ENCODE measurements around the gene TRIM54. TPM values are rescaled to one million over a fixed set of nuclear protein-coding genes. Genes with fewer than 3 reads are reported as not detected.

TRIM54 gene
- total RNA-seq, 1 experiment from 2014 or later: 3.3 TPM

- Mint-ChIP-seq H3K27me3 (ENCODE audit: low read depth) (no peaks in the 10 kb centered on the region), H3K9me3 (no peaks in the 10 kb centered on the region), H3K36me3 (peaks cover 96% of the 10 kb centered on the region), H3K4me1 (no peaks in the 10 kb centered on the region), H3K27ac (no peak overlapping the region), H3K4me3 (no peak overlapping the region)
- TF ChIP-seq E2F1 (CRISPR knock-in tag; IDR thresholded peaks at IDR 0.05): no peak
- no peak for TF ChIP-seq MYBL2 (CRISPR knock-in tag; IDR thresholded peaks at IDR 0.05)
- ATAC-seq (no peak), DNase-seq (ENCODE audit: low spot score) (no peak)
- CTCF ChIA-PET: interaction anchor here (0.9 to 1.5 kb wide), 2 partner anchors 43 to 55 kb away, joined by 3 to 5 read pairs; no protein-coding TSS in a partner anchor
- POLR2A ChIA-PET: interaction anchor here (0.6 to 0.9 kb wide), 2 partner anchors 9 to 166 kb away, joined by 3 read pairs; no protein-coding TSS in a partner anchor
Observed at GRCh38 chr2:27236626-27237025, 45.6 kb upstream of the TRIM54 start.

DNA sequence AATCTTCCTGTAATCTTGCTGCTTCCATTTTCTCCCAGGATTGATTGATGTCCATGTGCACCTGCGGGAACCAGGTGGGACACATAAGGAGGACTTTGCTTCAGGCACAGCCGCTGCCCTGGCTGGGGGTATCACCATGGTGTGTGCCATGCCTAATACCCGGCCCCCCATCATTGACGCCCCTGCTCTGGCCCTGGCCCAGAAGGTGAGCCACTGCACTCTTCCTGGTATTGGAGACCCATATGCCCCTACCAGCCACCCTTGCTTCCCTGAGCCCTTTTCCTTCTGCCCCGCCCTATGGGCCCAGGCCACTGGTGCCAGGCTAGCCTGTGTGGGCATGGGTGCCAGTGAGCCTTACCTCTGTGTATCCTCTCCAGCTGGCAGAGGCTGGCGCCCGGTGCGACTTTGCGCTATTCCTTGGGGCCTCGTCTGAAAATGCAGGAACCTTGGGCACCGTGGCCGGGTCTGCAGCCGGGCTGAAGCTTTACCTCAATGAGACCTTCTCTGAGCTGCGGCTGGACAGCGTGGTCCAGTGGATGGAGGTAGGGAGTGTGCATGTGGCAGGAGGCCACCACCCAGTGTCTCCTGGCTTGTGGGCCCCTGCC, 44.8 kb upstream of the TRIM54 start:
- H3K27me3 Mint-ChIP-seq (ENCODE audit: low read depth): no peaks in the 10 kb centered on the region
- H3K36me3 Mint-ChIP-seq: peaks cover 96% of the 10 kb centered on the region
- H3K27ac Mint-ChIP-seq: no peak overlapping the region
- ATAC-seq (no peak), DNase-seq (ENCODE audit: low spot score) (no peak)
- no peaks in the 10 kb centered on the region for H3K4me1 Mint-ChIP-seq
- TF ChIP-seq PRRX2 (CRISPR knock-in tag; IDR thresholded peaks at IDR 0.05): no peak
- TF ChIP-seq ZNF317 (CRISPR knock-in tag; IDR thresholded peaks at IDR 0.05; ENCODE audit: borderline replicate concordance, low read depth): no peak
- TF ChIP-seq, protein P1, sequence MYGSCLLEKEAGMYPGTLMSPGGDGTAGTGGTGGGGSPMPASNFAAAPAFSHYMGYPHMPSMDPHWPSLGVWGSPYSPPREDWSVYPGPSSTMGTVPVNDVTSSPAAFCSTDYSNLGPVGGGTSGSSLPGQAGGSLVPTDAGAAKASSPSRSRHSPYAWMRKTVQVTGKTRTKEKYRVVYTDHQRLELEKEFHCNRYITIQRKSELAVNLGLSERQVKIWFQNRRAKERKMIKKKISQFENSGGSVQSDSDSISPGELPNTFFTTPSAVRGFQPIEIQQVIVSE (CRISPR knock-in tag; IDR thresholded peaks at IDR 0.05; ENCODE audit: borderline replicate concordance): no peak
- no peak for TF ChIP-seq ARID4B (CRISPR knock-in tag; IDR thresholded peaks at IDR 0.05; ENCODE audit: borderline replicate concordance)
- TF ChIP-seq HMGXB4 (CRISPR knock-in tag; IDR thresholded peaks at IDR 0.05): no peak
- CTCF ChIA-PET: interaction anchor here (0.7 kb wide), 1 partner anchor 54 kb away, joined by 3 read pairs; no protein-coding TSS in a partner anchor
- H3K4me3 Mint-ChIP-seq: no peak overlapping the region
- POLR2A ChIA-PET: no interaction called here
- H3K9me3 Mint-ChIP-seq: no peaks in the 10 kb centered on the region

DNA sequence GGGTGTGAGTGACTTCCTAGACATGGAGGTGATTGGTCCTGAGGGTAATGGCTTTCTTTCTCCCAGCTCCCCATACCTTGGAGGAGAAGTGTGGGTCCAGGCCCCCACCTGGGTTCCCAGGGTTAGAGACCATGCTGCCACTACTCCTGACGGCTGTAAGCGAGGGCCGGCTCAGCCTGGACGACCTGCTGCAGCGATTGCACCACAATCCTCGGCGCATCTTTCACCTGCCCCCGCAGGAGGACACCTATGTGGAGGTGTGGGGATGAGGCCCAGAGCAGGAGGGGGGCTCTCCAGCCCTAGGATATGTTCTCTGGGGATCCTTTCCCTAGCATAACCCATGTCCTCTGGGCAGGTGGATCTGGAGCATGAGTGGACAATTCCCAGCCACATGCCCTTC, 43.3 kb upstream of the TRIM54 start:
- ChIA-PET POLR2A (no interaction called here), CTCF (no interaction called here)
- Mint-ChIP-seq H3K9me3 (no peaks in the 10 kb centered on the region), H3K4me1 (no peaks in the 10 kb centered on the region), H3K36me3 (peaks cover 96% of the 10 kb centered on the region), H3K27ac (no peak overlapping the region), H3K4me3 (no peak overlapping the region), H3K27me3 (ENCODE audit: low read depth) (no peaks in the 10 kb centered on the region)
- ATAC-seq (no peak), DNase-seq (ENCODE audit: low spot score) (no peak)
- TF ChIP-seq FOXP1 (CRISPR knock-in tag; IDR thresholded peaks at IDR 0.05; ENCODE audit: borderline replicate concordance): no peak
- no peak for TF ChIP-seq SOX15 (CRISPR knock-in tag; IDR thresholded peaks at IDR 0.05)
- no peak for TF ChIP-seq NR1H2 (CRISPR knock-in tag; IDR thresholded peaks at IDR 0.05)
- TF ChIP-seq E2F1 (CRISPR knock-in tag; IDR thresholded peaks at IDR 0.05): no peak
- no peak for TF ChIP-seq ZNF219 (CRISPR knock-in tag; IDR thresholded peaks at IDR 0.05; ENCODE audit: borderline replicate concordance)
- no peak for TF ChIP-seq ZNF263 (CRISPR knock-in tag; IDR thresholded peaks at IDR 0.05; ENCODE audit: low read depth)
- TF ChIP-seq ZNF671 (CRISPR knock-in tag; IDR thresholded peaks at IDR 0.05): no peak
- TF ChIP-seq HMGXB4 (CRISPR knock-in tag; IDR thresholded peaks at IDR 0.05): no peak
- TF ChIP-seq ZNF425 (CRISPR knock-in tag; conservative IDR thresholded peaks at IDR 0.05): no peak
